GM12864 (cell line): ENCODE measurements around the gene ART5.

Experiments used
- DNase-seq: peaks from one replicate; pipeline ENCODE4 v3.0.0-alpha.2; 2011; ENCODE audit warnings: low read depth
- H3K4me3 ChIP-seq: 2 replicates; pipeline ENCODE4 v1.5.1; 2011; ENCODE audit warnings: mild to moderate bottlenecking, low read depth, low read length, control low read depth
- CTCF ChIP-seq: IDR thresholded peaks from 2 replicates; pipeline ENCODE4 v1.5.1; 2011; ENCODE audit warnings: low read depth, mild to moderate bottlenecking, moderate library complexity, low read length, control low read depth, inconsistent platforms; ENCODE audit errors: missing control alignments

Gene ART5

GRCh38 chr11:3622521-3622920 is 19.3 kb downstream of the ART5 start:
- no peak for DNase-seq
- no peak for TF ChIP-seq CTCF
- no peak overlapping the region for H3K4me3 ChIP-seq

- TF ChIP-seq CTCF: no peak
- no peak overlapping the region for H3K4me3 ChIP-seq
- DNase-seq: no peak
These were observed 23.8 kb downstream of the ART5 start for GRCh38 chr11:3617990-3618389.

- no peak overlapping the region for H3K4me3 ChIP-seq
- DNase-seq: no peak
- no peak for TF ChIP-seq CTCF
These were observed 24.9 kb downstream of the ART5 start for GRCh38 chr11:3616721-3617460.

- no peak for TF ChIP-seq CTCF
- no peak overlapping the region for H3K4me3 ChIP-seq
- no peak for DNase-seq
These were observed 25.8 kb downstream of the ART5 start for GRCh38 chr11:3615998-3616397.

- no peak for TF ChIP-seq CTCF
- DNase-seq: no peak
- H3K4me3 ChIP-seq: no peak overlapping the region
These were observed 27.0 kb downstream of the ART5 start for GRCh38 chr11:3614742-3615171.

GRCh38 chr11:3613998-3614741 is 27.6 kb downstream of the ART5 start:
- no peak for TF ChIP-seq CTCF
- no peak for DNase-seq
- no peak overlapping the region for H3K4me3 ChIP-seq
